Fibroblast of lung (primary cell): ENCODE measurements around the gene ZNF70. TPM values are rescaled to one million over a fixed set of nuclear protein-coding genes. Genes with fewer than 3 reads are reported as not detected.

Experiments used
- DNase-seq, 2 donors: peaks; one replicate each; pipeline versions ENCODE4 v3.0.0 to v3.0.0-alpha.2; 2010; ENCODE audit warnings: low read depth in 2 of 2
- H2AFZ ChIP-seq: 2 replicates; pipeline ENCODE4 v1.5.1; 2012; ENCODE audit warnings: low read length, control low read depth, inconsistent platforms
- H3K27ac ChIP-seq: 2 replicates; pipeline ENCODE4 v1.5.1; 2011; ENCODE audit warnings: low read length, control low read depth; ENCODE audit not compliant: insufficient read depth
- H3K27me3 ChIP-seq: 2 replicates; pipeline ENCODE4 v1.5.1; 2011; ENCODE audit warnings: mild to moderate bottlenecking, low read length; ENCODE audit not compliant: control insufficient read depth, insufficient read depth
- H3K36me3 ChIP-seq: 2 replicates; pipeline ENCODE4 v1.5.1; 2011; ENCODE audit warnings: low read length; ENCODE audit not compliant: control insufficient read depth, insufficient read depth
- H3K4me1 ChIP-seq: 2 replicates; pipeline ENCODE4 v1.5.1; 2011; ENCODE audit warnings: low read length; ENCODE audit not compliant: control insufficient read depth, insufficient read depth; ENCODE audit errors: extremely low read depth
- H3K4me2 ChIP-seq: 2 replicates; pipeline ENCODE4 v1.5.1; 2011; ENCODE audit warnings: low read length, control low read depth; ENCODE audit not compliant: insufficient read depth; ENCODE audit errors: extremely low read depth
- H3K4me3 ChIP-seq, 4 experiments: fragments of 200-600 bp in 1 of 4; sonication (generic) in 1 of 4; replicated peaks in 1 of 4; 2 replicates each; pipeline ENCODE4 v1.5.1; 2011 to 2016; ENCODE audit warnings: low read length in 4 of 4, low read depth in 3 of 4, mild to moderate bottlenecking in 3 of 4, control low read depth in 2 of 4, inconsistent platforms in 1 of 4, mixed read lengths in 1 of 4; ENCODE audit not compliant: insufficient read depth in 1 of 4; ENCODE audit errors: control extremely low read depth in 1 of 4
- H3K79me2 ChIP-seq: 2 replicates; pipeline ENCODE4 v1.5.1; 2012; ENCODE audit warnings: mild to moderate bottlenecking, low read length, inconsistent platforms; ENCODE audit not compliant: control insufficient read depth, insufficient read depth
- H3K9ac ChIP-seq: 2 replicates; pipeline ENCODE4 v1.5.1; 2011; ENCODE audit warnings: mild to moderate bottlenecking, low read length, control low read depth; ENCODE audit not compliant: insufficient read depth
- H3K9me3 ChIP-seq: 2 replicates; pipeline ENCODE4 v1.5.1; 2012; ENCODE audit warnings: low read depth, low read length; ENCODE audit not compliant: control insufficient read depth, insufficient read depth
- H4K20me1 ChIP-seq: 2 replicates; pipeline ENCODE4 v1.5.1; 2011; ENCODE audit warnings: low read length; ENCODE audit not compliant: control insufficient read depth, insufficient read depth; ENCODE audit errors: extremely low read depth
- CTCF ChIP-seq, 2 donors: IDR thresholded peaks in 1 of 2; conservative IDR thresholded peaks in 1 of 2; 1 replicate in 1 of 2; 2 replicates in 1 of 2; pipeline ENCODE4 v1.5.1; 2011 to 2012; ENCODE audit warnings: low read length in 2 of 2, control low read depth in 1 of 2, inconsistent platforms in 1 of 2, low read depth in 1 of 2, mild to moderate bottlenecking in 1 of 2
- EZH2 ChIP-seq: IDR thresholded peaks from 2 replicates; pipeline ENCODE4 v1.5.1; 2012; ENCODE audit warnings: low read length, control low read depth, mild to moderate bottlenecking; ENCODE audit errors: missing control alignments
- polyA plus RNA-seq, 2 donors: library from polyadenylated mRNA; depleted of rRNA in 1 of 2; stranded (reverse) in 1 of 2; unstranded in 1 of 2; fragments of >200 nt; gene quantifications; 2 replicates each; pipeline ENCODE4 v1.2.1, GENCODE V29; 2011 to 2012; ENCODE audit warnings: missing spikeins in 1 of 2
- total RNA-seq: library from RNA; depleted of rRNA; stranded (reverse); fragments of >200 nt; gene quantifications from 2 replicates; pipeline ENCODE4 v1.2.1, GENCODE V29; 2014

Gene ZNF70
- total and polyA plus RNA-seq, 2 donors (not counting 1 experiment from before 2014, with no cell fraction given) = 1.2 to 3.1 TPM

DNA sequence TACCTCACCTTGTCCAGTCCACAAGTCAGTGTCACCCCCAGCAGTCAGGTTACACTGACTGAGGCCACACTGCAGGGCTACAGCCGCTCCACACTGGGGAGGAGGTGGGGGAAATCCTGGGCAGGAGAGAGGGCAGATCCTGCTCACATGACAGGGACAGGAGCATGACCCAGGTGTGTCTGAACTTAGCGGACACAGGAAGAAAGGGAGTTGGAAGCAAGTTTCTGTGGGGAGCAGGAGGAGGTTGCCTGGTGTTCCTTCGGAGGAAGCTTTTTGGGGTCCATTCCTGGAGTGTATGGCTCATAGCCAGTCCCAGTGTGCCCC, 27.6 kb upstream of the ZNF70 start:
- no peak overlapping the region for H3K4me2 ChIP-seq
- no peaks in the 10 kb centered on the region for H3K79me2 ChIP-seq
- no peaks in the 10 kb centered on the region for H3K36me3 ChIP-seq
- H3K4me3 ChIP-seq = no peak overlapping the region
- no peak for DNase-seq
- TF ChIP-seq CTCF (conservative IDR thresholded peaks at IDR 0.05 in 1 of 2, IDR thresholded peaks at IDR 0.05 in 1 of 2; ENCODE audit: low read depth in 1 of 2, low read length in 2 of 2) (no peak), EZH2 (no peak)
- H3K4me1 ChIP-seq = peaks cover 10% of the 10 kb centered on the region
- H3K9ac ChIP-seq = no peak overlapping the region
- H3K9me3 ChIP-seq = no peaks in the 10 kb centered on the region
- H2AFZ ChIP-seq = no peak overlapping the region
- H4K20me1 ChIP-seq = no peaks in the 10 kb centered on the region
- no peak overlapping the region for H3K27ac ChIP-seq
- no peaks in the 10 kb centered on the region for H3K27me3 ChIP-seq

GRCh38 chr22:23777776-23778576, 27.1 kb upstream of the ZNF70 start:
- no peak overlapping the region for H3K9ac ChIP-seq
- no peak overlapping the region for H3K4me3 ChIP-seq
- no peaks in the 10 kb centered on the region for H3K9me3 ChIP-seq
- TF ChIP-seq EZH2 = no peak
- TF ChIP-seq CTCF (conservative IDR thresholded peaks at IDR 0.05 in 1 of 2, IDR thresholded peaks at IDR 0.05 in 1 of 2; ENCODE audit: low read depth in 1 of 2, low read length in 2 of 2) = no peak
- no peaks in the 10 kb centered on the region for H4K20me1 ChIP-seq
- no peak for DNase-seq
- no peaks in the 10 kb centered on the region for H3K27me3 ChIP-seq
- H3K4me2 ChIP-seq = no peak overlapping the region
- H3K79me2 ChIP-seq = no peaks in the 10 kb centered on the region
- H3K27ac ChIP-seq = no peak overlapping the region
- peaks cover 10% of the 10 kb centered on the region for H3K4me1 ChIP-seq
- no peaks in the 10 kb centered on the region for H3K36me3 ChIP-seq
- no peak overlapping the region for H2AFZ ChIP-seq

DNA sequence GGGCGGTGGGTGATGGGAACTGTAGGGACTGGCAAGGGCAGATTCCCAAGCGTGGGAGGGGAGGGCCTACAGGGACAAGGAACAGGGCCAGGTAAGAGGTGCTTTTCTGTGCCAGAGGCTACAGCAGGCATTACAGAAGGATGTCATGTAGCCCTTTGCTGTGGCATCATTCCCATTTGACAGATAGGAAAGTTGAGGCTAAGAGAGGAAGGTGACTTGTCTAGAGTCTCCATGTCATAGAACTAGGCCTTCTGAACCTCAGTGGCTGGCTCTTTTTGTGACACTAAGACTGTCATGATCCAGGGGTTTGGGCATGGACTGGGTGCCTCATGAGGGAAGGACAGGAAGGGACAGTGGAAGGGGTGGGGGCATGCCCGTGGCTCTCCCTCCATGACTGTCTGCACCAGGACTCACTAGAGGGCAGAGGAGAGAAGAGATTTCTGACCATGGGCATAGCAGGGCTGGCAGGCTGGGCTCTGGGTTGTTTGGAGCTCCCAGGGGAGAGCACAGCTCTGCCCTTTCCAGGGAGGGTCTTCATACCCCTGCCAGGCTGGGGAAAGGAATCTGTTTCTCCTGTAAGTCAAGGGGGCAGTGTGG, 25.0 kb upstream of the ZNF70 start:
- Histone ChIP-seq H3K4me3 (no peak overlapping the region), H3K27me3 (no peaks in the 10 kb centered on the region), H3K4me1 (peaks cover 12% of the 10 kb centered on the region), H3K27ac (no peak overlapping the region), H3K79me2 (no peaks in the 10 kb centered on the region), H4K20me1 (no peaks in the 10 kb centered on the region), H3K9me3 (no peaks in the 10 kb centered on the region), H3K9ac (no peak overlapping the region), H3K4me2 (no peak overlapping the region), H3K36me3 (no peaks in the 10 kb centered on the region), H2AFZ (no peak overlapping the region)
- no peak for DNase-seq
- TF ChIP-seq EZH2 = no peak
- no peak for TF ChIP-seq CTCF (conservative IDR thresholded peaks at IDR 0.05 in 1 of 2, IDR thresholded peaks at IDR 0.05 in 1 of 2; ENCODE audit: low read depth in 1 of 2, low read length in 2 of 2)
